RCC 7860 (cell line): ENCODE results near the gene FEM1B.

ENCODE experiments used
- DNase-seq: peaks from one replicate; pipeline ENCODE4 v3.0.0-alpha.2; 2015; ENCODE audit warnings: low spot score
- FAIRE-seq: peaks from 2 replicates; lab custom pipeline; 2012; peaks lifted over from hg19 to GRCh38; lab: Jason Lieb, UNC

Gene FEM1B

GRCh38 chr15:68284616-68285258 lies 7.2 kb downstream of the FEM1B start:
- DNase-seq (no peak), FAIRE-seq (no peak)

- DNase-seq (no peak), FAIRE-seq (no peak)
These were observed 7.9 kb downstream of the FEM1B start for GRCh38 chr15:68285259-68285980.

- no peak for FAIRE-seq
- no peak for DNase-seq
These were observed 8.7 kb downstream of the FEM1B start for GRCh38 chr15:68286256-68286655.

GRCh38 chr15:68289057-68289456 lies 11.5 kb downstream of the FEM1B start:
- no peak for DNase-seq
- FAIRE-seq, result no peak

GRCh38 chr15:68289621-68290352 lies 12.2 kb downstream of the FEM1B start:
- no peak for DNase-seq
- FAIRE-seq, result no peak

GRCh38 chr15:68290715-68291114 lies 13.2 kb downstream of the FEM1B start:
- DNase-seq (no peak), FAIRE-seq (no peak)

GRCh38 chr15:68292157-68292781 lies 14.7 kb downstream of the FEM1B start:
- no peak for DNase-seq
- no peak for FAIRE-seq

- DNase-seq (no peak), FAIRE-seq (no peak)
These were observed 15.4 kb downstream of the FEM1B start for GRCh38 chr15:68292967-68293366.

- DNase-seq (no peak), FAIRE-seq (no peak)
These were observed 17.7 kb downstream of the FEM1B start for GRCh38 chr15:68295014-68295805.

GRCh38 chr15:68298336-68298735 lies 20.8 kb downstream of the FEM1B start:
- no peak for DNase-seq
- FAIRE-seq, result no peak

GRCh38 chr15:68298882-68299381 lies 21.4 kb downstream of the FEM1B start:
- FAIRE-seq (no peak), DNase-seq (no peak)

GRCh38 chr15:68299436-68299835 lies 21.9 kb downstream of the FEM1B start:
- FAIRE-seq, result no peak
- DNase-seq, result no peak

- no peak for FAIRE-seq
- DNase-seq, result no peak
These were observed 22.8 kb downstream of the FEM1B start for GRCh38 chr15:68300115-68300940.

- FAIRE-seq, result no peak
- no peak for DNase-seq
These were observed 23.8 kb downstream of the FEM1B start for GRCh38 chr15:68301301-68301700.

GRCh38 chr15:68302729-68303128 lies 25.2 kb downstream of the FEM1B start:
- DNase-seq (no peak), FAIRE-seq (no peak)

GRCh38 chr15:68303134-68303533 lies 25.6 kb downstream of the FEM1B start:
- FAIRE-seq (no peak), DNase-seq (no peak)

GRCh38 chr15:68303560-68304436 lies 26.3 kb downstream of the FEM1B start:
- FAIRE-seq (no peak), DNase-seq (peak; percentile 10)

GRCh38 chr15:68304589-68305337 lies 27.2 kb downstream of the FEM1B start:
- DNase-seq, result no peak
- no peak for FAIRE-seq
